Esophagus muscularis mucosa (tissue), 3 donors: ENCODE results near the gene ATG3.
"Not testable (repeated sequence)": the region's sequence is repeated elsewhere in the genome, so short reads cannot be mapped to it uniquely, and the experiment has no call there.

Source experiments
- POLR2AphosphoS5 ChIP-seq, 2 donors: sonication (generic); formaldehyde crosslinking; IDR thresholded peaks; one replicate each; pipeline ENCODE4 v1.6.1; 2017; ENCODE audit warnings: antibody characterized with exemption in 2 of 2
- TF ChIP-seq, protein P1 (sequence below), 3 experiments: fragments of 200-600 bp in 2 of 3; fragments of 450-650 bp in 1 of 3; sonication (generic) in 2 of 3; IDR thresholded peaks; one replicate each; pipeline ENCODE4 v1.5.1; 2017 to 2019; ENCODE audit warnings: antibody characterized with exemption in 3 of 3, mild to moderate bottlenecking in 2 of 3, moderate library complexity in 1 of 3

DNA sequence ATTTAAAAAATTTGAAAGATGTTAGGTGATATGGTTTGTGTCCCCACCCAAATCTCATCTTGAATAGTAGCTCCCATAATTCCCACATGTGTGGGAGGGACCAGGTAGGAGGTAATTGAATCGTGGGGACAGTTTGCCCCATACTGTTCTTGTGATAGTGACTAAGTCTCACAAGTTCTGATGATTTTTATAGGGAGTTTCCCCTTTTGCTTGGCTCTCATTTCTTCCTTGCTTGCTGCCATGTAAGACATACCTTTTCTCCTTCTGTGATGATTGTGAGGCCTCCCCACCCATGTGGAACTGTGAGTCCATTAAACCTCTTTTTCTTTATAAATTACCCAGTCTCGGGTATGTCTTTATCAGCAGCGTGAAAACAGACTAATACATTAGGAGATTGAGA lies 42.8 kb downstream of the ATG3 start:
- TF ChIP-seq, protein P1, sequence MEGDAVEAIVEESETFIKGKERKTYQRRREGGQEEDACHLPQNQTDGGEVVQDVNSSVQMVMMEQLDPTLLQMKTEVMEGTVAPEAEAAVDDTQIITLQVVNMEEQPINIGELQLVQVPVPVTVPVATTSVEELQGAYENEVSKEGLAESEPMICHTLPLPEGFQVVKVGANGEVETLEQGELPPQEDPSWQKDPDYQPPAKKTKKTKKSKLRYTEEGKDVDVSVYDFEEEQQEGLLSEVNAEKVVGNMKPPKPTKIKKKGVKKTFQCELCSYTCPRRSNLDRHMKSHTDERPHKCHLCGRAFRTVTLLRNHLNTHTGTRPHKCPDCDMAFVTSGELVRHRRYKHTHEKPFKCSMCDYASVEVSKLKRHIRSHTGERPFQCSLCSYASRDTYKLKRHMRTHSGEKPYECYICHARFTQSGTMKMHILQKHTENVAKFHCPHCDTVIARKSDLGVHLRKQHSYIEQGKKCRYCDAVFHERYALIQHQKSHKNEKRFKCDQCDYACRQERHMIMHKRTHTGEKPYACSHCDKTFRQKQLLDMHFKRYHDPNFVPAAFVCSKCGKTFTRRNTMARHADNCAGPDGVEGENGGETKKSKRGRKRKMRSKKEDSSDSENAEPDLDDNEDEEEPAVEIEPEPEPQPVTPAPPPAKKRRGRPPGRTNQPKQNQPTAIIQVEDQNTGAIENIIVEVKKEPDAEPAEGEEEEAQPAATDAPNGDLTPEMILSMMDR (IDR thresholded peaks at IDR 0.05): not testable (repeated sequence)
- not testable (repeated sequence) for TF ChIP-seq POLR2AphosphoS5 (IDR thresholded peaks at IDR 0.05)
